ENCODE measurements around the gene GALNT6.

GALNT6 gene

DNA sequence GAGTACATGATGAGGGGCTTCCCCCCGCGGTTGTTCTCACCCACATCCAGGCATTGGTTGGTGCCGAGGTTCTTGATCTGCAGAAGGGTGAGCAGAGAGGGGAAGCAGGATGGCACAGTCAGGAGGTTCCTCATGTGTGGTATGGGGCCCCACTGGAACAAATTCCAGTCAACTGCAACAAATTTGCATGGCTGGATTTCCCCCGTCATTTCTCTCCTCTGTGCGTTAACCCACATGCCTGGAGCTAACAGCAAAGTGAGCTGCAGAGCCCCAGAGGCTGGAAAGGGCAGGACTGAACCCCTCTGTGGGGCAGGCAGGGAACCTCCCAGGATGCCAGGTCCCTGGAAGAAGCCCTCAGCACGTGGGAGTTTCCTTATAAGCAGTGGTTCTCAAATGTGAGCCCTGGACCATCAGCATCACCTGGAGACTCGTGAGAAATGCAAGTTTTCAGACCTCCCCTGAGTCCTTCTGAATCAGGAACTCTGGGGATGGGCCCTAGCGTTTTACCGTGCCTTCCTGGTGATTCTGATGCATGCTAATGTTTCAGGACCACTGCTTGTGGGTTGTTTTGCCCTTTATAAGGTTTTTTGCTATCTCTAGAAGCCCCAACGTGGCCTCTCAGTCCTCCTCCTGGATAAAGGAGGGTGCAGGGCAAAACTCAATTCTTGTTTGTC lies 33.7 kb downstream of the GALNT6 start:
- DNase-seq (ENCODE audit: low spot score) = no peak

DNA sequence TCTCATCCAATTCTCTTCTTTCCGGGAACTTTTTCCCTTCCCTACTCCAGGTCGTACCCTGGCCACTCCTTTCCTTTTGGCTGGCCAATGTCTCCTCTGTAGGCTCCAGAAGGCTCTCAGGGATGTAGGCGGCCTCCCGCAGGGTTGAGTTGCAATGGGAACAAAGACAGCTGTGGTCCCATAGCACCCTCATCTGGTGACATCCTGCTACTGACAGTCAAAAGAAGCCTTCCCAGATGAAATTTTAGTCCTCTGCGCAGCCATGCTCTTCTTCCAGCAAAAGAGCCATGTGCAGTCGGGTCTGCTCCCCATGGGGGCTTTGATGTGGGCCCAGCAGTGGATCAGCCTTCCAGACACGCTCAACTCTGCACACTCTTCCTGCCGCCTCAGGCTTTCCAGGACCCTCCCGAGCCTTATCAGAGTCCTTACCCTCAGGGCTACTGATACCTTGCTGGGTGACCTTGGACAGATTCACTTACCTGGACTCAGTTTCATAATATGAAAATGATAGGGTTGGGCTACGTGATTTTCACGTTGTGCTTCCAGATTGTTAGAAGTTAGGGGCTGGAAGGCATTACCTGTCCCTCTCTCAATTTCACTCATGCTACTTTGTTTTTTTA lies 39.2 kb downstream of the GALNT6 start:
- DNase-seq (ENCODE audit: low spot score) = peak; percentile 24

DNA sequence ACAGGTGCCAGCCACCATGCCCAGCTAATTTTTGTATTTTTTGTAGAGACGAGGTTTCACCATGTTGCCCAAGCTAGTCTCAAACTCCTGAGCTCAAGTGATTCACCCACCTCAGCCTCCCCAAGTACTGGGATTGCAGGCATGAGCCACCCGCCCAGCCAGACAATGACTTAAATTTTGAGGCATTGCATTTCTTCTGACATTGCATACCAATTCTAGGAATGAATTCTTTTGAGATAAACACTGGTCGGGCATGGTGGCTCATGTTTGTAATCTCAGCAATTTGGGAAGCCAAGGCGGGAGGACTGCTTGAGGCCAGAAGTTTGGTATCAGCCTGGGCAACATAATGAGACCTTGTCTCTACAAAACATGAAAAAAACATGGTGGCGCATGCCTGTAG lies 42.2 kb downstream of the GALNT6 start:
- no peak for DNase-seq (ENCODE audit: low spot score)

DNA sequence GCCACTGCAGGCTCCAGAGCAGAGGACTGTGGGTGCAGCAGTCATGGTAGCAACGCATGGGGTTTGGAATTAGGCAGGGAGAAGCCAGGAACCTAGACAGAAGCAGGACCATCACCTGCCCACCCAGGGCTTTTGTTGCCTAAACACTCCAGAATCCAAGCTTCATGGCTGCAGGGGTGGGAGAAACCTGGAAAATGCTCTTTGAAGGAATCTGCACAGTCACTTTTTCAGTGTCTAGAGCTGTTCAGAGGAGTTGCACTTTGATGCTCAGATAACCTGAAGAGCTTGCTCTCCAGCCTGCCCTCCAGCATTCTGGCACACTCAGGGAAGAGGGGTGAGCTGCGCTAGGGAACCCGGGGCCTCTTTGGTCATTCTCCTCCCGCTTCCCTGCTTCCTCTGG lies 43.1 kb downstream of the GALNT6 start:
- DNase-seq (ENCODE audit: low spot score) = no peak

DNA sequence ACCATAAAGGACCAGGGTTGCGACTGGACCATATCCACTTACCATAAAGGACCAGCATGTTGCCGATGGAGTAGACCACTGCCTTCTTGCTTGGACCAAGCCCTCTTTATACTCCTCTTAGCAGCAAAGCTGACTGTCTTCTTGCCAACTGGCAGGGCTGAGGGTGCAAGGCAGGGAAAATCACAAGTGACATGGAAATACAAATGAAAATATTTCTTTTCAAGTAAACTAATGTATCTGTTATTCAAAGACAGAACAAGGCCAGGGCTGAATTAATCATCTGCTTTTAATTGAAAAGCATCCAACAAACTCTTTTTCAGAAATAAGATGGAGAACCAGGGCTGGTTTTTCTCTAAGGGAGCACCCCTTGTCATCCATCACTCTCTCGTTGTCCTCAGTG lies 44.6 kb downstream of the GALNT6 start, which contains the start of gene CELA1:
Gene CELA1, minus strand, starts transcription at position 99 of the 400 bp plus-strand sequence. Its CDS starts 41 bp downstream, at position 58.
- no peak for DNase-seq (ENCODE audit: low spot score)

DNA sequence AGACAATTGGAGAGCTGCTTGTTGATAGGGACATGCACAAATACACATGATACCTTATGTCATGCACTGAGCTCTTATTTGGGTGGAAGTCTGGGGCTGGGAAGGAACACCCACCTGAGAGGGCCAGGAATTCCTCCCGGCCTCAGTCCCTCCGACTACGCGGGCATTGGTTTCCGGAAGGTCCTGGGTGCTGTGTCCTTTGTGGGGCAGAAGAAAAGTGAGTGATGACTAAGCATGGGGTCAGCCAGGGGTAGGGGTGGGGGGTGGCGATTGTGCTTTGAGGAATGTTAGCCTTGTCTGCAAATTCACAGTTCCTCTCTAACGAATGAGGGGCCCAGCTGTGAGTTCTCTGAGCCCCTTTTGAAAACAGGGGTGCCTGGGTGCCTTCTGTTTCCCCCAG lies 45.5 kb downstream of the GALNT6 start:
- no peak for DNase-seq (ENCODE audit: low spot score)

DNA sequence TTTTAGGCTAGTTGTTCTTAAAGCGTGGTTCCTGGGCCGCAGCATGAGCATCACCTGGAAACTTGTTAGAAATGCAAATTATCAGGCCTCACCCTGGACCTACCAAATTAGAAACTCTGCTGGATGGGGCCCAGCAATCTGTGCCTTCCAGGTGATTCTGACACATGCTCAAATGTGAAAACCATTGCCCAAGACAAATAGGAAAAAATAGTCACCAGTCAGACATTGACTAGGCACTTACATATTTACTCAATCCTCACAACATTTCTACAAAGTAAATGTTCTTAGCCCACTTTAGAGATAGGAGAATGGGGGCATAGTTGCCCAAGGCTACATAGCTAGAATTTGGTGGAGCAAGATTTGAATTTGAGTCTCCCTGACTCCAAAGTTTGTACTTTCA lies 48.0 kb downstream of the GALNT6 start:
- DNase-seq (ENCODE audit: low spot score) = no peak

DNA sequence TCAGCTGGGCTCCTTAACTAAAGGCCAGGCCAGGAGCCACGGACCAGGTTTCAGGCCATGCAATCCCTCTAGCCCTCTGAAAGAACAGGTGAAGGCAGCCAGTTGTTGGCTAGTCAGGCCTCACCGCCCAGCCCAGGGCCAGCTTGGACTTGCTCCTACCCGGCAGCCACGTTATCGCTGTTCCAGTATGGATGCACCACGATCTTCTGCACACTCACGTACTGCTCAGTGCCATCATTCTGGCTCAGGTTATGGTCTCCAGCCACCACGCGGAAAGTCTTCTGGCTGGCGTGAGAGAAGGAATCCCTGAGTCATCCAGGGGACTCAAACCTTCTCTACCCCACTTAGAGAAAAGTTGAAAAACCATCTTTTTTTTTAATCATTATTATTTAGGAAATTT lies 48.8 kb downstream of the GALNT6 start:
- no peak for DNase-seq (ENCODE audit: low spot score)

DNA sequence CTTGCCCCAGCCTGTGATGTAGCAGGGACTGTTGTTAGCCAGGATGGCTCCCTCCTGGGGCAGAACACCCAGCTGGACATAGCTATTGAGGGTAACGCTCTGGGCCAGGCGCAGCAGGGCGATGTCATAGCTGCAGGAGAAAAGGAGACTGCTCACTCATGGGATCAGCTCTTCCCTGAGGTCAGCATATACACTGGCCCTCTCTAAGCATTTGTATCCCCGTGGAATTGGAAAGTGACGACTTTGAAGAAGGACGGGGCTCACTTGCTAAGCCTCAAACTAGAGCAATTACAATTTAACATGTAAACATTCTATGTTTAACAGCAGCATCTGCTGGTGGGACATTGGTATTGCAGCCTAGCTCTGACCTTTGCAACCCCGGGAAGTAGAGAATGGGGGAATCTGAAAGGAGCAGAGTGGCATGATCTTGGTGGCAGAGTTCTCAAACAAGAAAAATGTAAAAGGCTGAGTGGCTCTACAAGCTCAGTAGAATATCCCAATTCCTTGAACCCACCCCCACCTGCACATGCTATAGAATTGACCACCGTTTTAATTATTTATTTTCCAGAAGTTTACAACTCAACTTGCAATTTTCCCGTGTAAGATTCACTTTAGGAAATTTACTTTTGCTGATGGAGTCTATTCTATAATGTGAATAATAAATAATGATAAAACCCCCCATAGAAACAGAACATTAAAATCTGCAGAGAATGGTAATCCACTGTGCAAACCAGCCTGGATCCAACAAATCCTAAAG lies 49.8 kb downstream of the GALNT6 start:
- DNase-seq (ENCODE audit: low spot score) = peak; percentile 78

DNA sequence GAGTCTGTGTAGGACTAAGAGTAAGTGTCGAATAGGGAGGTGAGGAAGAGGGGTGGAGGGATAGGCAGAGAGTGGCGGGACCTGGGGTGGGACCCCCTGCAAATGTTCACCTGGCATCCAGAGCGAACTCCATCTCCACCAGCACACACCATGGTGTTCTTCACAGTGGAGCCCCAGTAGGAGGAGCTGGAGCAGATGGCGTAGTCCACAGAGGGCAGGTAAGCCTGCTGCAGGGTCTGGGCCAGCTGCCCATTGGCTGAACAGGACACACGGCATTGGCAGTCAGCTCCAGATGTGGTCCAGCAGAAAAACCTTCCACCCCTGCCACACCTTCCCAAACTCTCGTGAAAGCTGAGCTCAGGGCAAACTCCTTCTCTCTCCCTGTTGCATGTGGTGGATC lies 51.5 kb downstream of the GALNT6 start:
- no peak for DNase-seq (ENCODE audit: low spot score)

DNA sequence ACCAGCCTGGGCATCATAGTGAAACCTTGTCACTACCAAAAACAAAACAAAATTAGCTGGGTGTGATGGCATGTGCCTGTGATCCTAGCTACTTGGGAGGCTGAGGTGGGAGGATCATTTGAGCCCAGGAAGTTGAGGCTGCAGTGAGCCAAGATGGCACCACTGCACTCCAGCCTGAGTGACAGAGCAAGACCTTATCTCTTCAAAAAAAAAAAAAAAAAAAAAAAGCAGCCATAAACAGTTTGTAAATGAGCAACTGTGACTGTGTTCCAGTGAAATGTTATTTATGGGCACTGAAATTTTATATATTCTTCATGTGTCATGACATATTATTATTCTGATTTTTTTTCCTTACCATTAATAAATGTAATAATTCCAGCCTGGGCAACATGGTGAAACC lies 53.9 kb downstream of the GALNT6 start:
- peak; percentile 39 for DNase-seq (ENCODE audit: low spot score)

DNA sequence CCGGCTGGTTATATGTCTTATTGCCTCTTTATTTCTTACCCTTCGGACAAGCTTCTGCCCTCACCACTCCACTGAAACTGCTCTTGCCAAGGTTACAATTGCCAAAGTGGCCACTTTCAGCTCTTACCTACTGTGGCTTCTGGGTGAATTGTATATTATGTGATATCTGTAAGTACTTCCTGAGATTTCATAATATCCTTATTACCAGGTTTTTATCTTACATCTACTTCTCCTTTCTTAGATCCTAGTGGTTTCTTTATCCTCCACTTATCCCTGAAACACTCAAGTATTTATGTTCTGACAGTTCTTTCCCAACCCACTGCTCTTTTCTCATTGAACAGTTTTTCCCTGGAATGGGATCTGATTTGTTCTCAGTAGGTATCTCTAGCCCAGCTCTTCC lies 55.3 kb downstream of the GALNT6 start:
- no peak for DNase-seq (ENCODE audit: low spot score)

DNA sequence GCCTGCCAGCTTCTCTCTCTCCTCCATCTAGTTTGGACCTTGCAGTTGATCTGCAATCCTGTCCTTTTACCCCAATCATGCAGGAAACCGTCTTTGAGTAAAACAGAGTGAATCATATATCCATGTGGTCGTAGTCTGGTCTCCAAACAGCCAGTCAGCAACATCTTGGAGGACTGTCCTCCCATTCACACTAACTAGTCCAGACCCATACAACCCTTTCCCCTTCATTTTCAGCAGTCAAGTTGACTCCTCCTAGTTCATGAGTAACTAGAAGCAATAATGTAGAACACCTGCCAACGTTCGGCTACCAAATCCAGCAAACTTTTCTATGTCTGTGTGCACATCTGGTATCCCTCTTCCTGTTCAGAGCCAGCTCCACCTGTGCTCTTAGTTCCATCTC lies 56.4 kb downstream of the GALNT6 start:
- DNase-seq (ENCODE audit: low spot score) = no peak

DNA sequence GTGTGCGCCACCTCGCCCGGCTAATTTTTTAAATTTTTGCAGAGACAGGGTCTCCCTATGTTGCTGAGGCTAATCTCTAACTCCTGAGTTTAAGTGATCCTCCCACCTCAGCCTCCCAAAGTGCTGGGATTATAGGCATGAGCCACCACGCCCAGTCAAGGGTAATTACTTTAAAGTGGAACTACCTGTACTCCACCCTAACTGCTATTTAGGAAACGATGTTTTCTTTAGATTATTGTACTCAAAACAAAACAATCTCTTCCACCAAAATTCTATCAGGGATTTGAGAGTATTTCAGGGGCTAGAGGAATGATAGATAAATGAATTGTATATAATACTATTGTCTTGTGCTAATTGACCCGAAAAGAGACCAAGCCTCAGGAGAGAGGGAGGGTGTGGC lies 57.7 kb downstream of the GALNT6 start:
- DNase-seq (ENCODE audit: low spot score) = no peak

DNA sequence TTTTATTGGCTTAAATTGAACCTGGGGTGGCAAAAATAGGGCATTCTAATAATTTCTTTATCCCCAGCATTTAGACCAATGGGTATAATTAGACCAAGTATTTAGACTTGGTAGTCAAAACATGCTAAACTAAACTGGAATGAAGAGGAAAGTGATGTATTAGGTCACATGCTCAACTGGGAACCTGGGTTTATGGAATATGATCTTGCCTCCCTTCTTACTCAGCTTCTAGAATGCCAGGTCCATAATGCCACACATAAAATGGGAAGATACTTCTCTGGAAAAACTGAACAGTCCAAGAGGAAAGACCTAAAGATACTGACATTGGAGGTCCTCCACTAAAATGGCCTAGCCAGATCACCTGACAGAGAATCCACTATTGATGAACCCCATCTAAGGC lies 61.0 kb downstream of the GALNT6 start:
- no peak for DNase-seq (ENCODE audit: low spot score)

DNA sequence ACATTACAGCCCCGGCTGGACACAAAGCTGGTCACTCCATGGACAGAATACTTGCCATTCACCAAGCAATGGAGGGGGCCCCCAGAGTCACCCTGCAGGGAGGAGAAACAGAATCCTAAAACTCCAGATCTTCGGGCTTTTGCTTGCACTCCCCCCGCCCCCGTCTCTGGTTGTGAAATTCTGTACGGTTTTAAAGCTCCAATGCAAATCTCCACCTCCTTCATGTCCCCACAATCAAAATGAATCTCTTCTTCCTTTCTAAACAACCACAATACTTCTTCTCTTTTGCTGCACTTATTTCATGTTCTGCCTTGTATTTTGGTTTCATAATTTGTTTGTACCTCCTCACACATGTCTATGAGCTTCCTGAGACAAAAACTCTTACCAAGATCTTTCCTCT lies 61.5 kb downstream of the GALNT6 start:
- no peak for DNase-seq (ENCODE audit: low spot score)

DNA sequence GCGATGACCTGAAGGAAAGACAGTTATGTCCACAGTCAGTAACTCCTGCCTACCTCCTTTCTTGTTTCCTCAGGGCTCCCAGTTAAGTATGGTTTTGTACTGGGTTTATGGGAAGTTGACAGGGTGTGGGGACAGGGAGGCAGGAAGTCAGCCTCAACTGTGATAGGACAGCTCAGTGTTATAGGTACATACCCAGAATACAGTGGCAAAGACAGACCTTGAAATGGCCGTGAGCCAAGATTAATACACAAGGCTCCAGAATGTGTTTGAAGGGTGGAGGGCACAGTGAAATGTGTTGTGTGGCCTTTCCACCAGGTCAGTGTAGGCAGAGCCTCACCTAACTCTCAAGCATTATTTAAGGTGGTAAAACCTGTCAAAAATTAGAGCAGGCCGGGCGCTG lies 62.6 kb downstream of the GALNT6 start:
- DNase-seq (ENCODE audit: low spot score) = no peak

DNA sequence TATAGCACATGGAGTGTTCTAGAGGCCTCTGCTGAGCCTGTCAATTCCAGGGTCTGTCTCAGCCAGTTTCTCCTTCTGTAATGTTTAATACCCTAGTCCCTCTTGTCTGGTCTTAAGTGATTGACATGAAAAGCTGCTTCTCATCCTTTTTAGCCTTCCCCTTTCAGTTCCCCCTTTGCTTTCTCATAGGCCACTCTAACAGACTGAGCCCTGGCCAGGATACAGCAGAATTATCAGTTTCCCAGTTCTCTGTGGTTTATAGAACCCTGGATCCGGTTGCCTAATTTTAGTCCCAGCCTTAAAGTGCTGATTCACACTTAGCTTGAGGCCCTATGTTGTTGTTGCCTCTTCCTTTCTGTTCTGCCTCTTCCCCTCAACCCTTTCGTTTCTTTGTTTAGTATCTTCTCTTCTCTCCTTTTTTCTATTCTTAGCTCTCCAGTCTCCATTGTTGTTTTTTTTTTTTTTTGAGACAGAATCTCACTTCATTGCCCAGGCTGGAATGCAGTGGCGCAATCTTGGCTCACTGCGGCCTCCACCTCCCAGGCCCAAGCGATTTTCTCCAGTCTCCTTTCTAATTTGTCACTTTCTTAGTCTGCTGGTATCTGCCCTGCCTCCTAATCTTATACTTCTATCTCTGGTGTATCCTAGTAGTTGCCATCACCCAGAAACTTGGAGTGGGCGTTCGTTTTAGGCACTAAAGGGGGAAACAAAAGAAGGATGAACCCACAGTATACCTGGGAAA lies 64.3 kb downstream of the GALNT6 start:
- DNase-seq (ENCODE audit: low spot score) = peak; percentile 43

DNA sequence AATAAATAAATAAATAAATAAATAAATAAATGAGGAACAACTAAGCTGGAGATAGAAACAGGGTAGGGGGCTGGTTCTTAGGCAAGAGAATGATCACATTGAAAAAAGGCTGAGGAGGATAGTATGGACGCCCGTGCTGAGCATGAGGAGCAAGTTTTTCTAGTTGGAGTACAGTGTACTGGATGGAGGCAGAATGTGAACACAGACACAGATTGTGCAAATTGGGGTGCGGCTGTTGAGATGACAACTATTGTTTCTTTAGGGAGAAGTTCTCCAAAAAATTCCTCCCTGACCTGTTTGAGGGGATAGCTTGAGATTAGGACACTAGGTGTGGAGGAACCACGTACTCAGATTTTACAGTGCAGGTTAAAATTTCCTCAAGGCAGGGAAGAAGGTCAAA lies 66.3 kb downstream of the GALNT6 start:
- no peak for DNase-seq (ENCODE audit: low spot score)

DNA sequence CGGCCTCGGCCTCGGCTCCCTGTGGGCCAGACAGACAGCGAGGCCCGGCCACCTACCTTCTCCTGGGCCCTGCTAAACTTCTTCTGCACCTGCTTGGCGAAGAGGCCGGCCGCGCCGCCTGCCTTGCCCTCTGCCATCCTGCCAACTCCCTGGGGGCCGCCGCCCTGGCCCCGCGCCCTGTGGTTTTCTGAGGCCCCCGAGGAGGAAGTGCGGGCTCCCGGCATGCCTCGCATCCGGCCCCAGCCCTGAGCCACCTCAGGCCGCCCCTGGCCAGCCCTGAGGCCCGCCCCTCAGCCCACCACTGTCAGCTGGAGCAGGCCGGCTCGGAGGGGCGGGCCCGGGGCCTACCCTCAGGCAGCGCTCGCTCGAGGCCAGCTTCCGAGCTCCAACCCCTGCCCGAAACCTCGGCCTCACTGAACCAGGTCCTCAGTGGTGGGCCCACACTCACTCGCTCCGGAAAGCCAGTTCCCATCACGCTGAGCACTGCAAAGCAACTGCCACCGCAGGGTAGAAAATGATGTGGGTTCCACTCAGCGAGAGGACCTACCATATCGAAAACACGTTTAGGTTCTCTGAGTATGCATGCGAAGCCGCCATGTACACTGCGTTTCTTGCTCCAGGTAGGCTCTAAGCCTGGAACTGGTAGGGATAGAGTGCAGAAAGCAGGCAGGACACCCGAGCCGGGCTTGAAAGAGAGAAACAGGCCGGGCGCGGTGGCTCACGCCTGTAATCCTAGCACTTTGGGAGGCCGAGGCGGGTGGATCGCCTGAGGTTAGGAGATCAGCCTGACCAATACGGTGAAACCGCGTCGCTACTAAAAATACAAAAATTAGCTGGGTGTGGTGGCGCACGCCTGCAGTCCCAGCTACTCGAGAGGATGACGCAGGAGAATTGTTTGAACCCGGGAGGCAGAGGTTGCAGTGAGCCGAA lies 67.0 kb downstream of the GALNT6 start, which contains the start of gene BIN2:
Gene BIN2, minus strand, starts transcription at position 209 of the 930 bp plus-strand sequence. Its CDS starts 72 bp downstream, at position 137.
- no peak for DNase-seq (ENCODE audit: low spot score)

DNA sequence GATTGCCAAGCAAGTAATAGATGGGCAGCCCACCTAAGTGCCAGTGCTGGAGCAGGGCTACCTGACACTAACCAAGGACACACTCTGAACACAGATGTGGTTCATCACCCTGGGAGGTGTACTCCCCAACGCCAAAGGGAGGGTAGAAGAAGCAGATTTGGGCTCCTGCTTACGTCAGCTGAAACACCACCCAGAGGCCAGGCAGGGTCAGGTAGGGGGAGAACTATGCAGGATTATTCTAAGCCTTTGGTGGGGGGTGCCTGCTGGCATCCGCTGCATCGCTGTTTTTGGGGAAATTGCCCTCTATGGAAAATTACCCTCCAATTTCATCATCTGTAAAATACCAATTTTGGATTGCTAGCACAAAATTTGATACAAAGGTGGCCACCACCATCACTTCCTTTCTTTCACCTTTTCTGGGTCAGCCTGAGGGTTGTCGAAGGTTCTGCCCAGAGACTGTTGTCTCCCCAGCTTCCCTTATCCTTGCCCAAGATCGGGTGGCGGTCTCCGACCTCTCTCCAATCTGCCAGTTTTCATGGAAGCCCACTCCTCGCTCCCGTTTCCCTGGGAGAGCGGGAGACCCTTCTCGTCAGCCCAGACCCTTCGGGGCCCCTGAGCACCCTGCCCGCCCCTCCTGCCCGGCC lies 67.8 kb downstream of the GALNT6 start:
- peak; percentile 30 for DNase-seq (ENCODE audit: low spot score)
